ENCODE measurements around the gene PIP4K2A.
"Not testable (repeated sequence)": the region's sequence is repeated elsewhere in the genome, so short reads cannot be mapped to it uniquely, and the experiment has no call there.

PIP4K2A gene

DNA sequence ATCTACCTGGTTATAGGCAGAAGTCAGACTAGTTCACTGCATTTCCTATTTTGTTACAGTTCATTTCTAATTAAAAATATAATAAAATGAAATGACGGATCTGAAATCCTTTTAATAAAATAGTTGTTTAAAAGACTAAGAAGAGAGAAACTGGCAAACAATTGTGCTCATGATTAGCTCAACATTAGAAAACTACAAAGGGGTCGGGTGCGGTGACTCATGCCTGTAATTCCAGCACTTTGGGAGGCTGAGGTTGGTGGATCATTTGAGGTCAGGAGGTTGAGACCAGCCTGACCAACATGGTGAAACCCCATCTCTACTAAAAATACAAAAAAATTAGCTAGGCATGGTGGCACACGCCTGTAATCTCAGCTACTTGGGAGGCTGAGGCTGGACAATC is 27.3 kb upstream of the PIP4K2A start:
- not testable (repeated sequence) for H3K27me3 ChIP-seq (ENCODE audit: control insufficient read depth in 2 of 2, insufficient read depth in 2 of 2, low read length in 2 of 2); H3K9ac ChIP-seq (ENCODE audit: low read depth in 1 of 2, low read length in 2 of 2); H3K9me3 ChIP-seq (ENCODE audit: control insufficient read depth in 2 of 2, low read length in 2 of 2); H3K36me3 ChIP-seq (ENCODE audit: control insufficient read depth in 2 of 2, insufficient read depth in 2 of 2, low read length in 2 of 2); H3K4me3 ChIP-seq (ENCODE audit: low read length in 2 of 2); H3K4me1 ChIP-seq (ENCODE audit: control insufficient read depth in 2 of 2, insufficient read depth in 2 of 2, low read length in 2 of 2); H3K27ac ChIP-seq (ENCODE audit: low read depth in 2 of 2, low read length in 2 of 2)

DNA sequence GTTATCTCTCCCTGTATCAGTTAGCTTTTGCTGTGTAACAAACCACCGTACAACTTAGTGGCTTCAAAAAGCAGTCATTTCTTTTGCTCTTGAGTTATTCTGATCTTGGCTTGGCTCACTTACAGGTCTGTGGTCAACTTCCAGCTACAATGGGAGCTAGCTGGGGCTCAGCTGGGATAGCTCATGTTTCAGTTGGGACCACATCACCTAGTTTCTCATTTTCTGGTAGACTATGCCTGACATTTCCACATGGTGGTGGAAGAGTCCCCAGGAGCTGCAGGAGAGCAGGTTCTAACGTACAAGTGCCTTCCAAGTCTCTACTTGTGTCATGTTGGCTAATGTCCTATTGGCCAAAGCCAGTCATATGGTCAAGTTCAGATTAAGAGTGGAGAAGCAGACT is 25.8 kb upstream of the PIP4K2A start:
- no peaks in the 10 kb centered on the region for H3K4me1 ChIP-seq (ENCODE audit: control insufficient read depth in 2 of 2, insufficient read depth in 2 of 2, low read length in 2 of 2)
- no peak overlapping the region for H3K4me3 ChIP-seq (ENCODE audit: low read length in 2 of 2)
- no peaks in the 10 kb centered on the region for H3K9me3 ChIP-seq (ENCODE audit: control insufficient read depth in 2 of 2, low read length in 2 of 2)
- H3K36me3 ChIP-seq (ENCODE audit: control insufficient read depth in 2 of 2, insufficient read depth in 2 of 2, low read length in 2 of 2), result no peaks in the 10 kb centered on the region
- no peaks in the 10 kb centered on the region for H3K27me3 ChIP-seq (ENCODE audit: control insufficient read depth in 2 of 2, insufficient read depth in 2 of 2, low read length in 2 of 2)
- no peak overlapping the region for H3K27ac ChIP-seq (ENCODE audit: low read depth in 2 of 2, low read length in 2 of 2)
- H3K9ac ChIP-seq (ENCODE audit: low read depth in 1 of 2, low read length in 2 of 2), result no peak overlapping the region

DNA sequence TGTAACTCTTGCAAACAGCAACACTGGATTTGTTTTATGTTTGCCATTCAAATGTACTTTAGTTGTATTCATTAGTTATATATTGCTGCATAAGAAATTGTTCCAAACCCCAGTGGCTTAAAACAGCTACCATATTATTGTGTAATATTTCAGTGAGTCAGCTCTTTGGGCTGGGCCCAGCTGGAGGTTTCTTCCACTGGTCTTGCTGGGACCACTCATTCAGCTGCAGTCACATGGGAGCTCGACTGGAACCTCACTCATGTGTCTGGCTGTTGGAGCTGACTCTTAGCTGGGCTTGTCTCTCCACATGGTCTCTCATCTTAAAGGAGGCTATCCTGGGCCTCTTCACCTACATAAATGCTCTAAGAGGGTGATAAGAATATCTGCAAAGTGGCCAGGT is 23.2 kb upstream of the PIP4K2A start:
- Histone ChIP-seq H3K27ac (ENCODE audit: low read depth in 2 of 2, low read length in 2 of 2) (no peak overlapping the region), H3K27me3 (ENCODE audit: control insufficient read depth in 2 of 2, insufficient read depth in 2 of 2, low read length in 2 of 2) (no peaks in the 10 kb centered on the region), H3K9ac (ENCODE audit: low read depth in 1 of 2, low read length in 2 of 2) (no peak overlapping the region), H3K36me3 (ENCODE audit: control insufficient read depth in 2 of 2, insufficient read depth in 2 of 2, low read length in 2 of 2) (no peaks in the 10 kb centered on the region), H3K4me1 (ENCODE audit: control insufficient read depth in 2 of 2, insufficient read depth in 2 of 2, low read length in 2 of 2) (no peaks in the 10 kb centered on the region), H3K4me3 (ENCODE audit: low read length in 2 of 2) (no peak overlapping the region), H3K9me3 (ENCODE audit: control insufficient read depth in 2 of 2, low read length in 2 of 2) (no peaks in the 10 kb centered on the region)

GRCh38 chr10:22736134-22736533 is 21.8 kb upstream of the PIP4K2A start:
- H3K27me3 ChIP-seq (ENCODE audit: control insufficient read depth in 2 of 2, insufficient read depth in 2 of 2, low read length in 2 of 2), result no peaks in the 10 kb centered on the region
- H3K4me1 ChIP-seq (ENCODE audit: control insufficient read depth in 2 of 2, insufficient read depth in 2 of 2, low read length in 2 of 2), result no peaks in the 10 kb centered on the region
- no peak overlapping the region for H3K4me3 ChIP-seq (ENCODE audit: low read length in 2 of 2)
- H3K27ac ChIP-seq (ENCODE audit: low read depth in 2 of 2, low read length in 2 of 2), result no peak overlapping the region
- no peaks in the 10 kb centered on the region for H3K9me3 ChIP-seq (ENCODE audit: control insufficient read depth in 2 of 2, low read length in 2 of 2)
- H3K9ac ChIP-seq (ENCODE audit: low read depth in 1 of 2, low read length in 2 of 2), result no peak overlapping the region
- H3K36me3 ChIP-seq (ENCODE audit: control insufficient read depth in 2 of 2, insufficient read depth in 2 of 2, low read length in 2 of 2), result no peaks in the 10 kb centered on the region

- no peak overlapping the region for H3K4me3 ChIP-seq (ENCODE audit: low read length in 2 of 2)
- H3K27ac ChIP-seq (ENCODE audit: low read depth in 2 of 2, low read length in 2 of 2), result no peak overlapping the region
Observed at GRCh38 chr10:22733992-22734391, 19.6 kb upstream of the PIP4K2A start.

GRCh38 chr10:22727663-22728062 is 13.3 kb upstream of the PIP4K2A start:
- no peaks in the 10 kb centered on the region for H3K36me3 ChIP-seq (ENCODE audit: control insufficient read depth in 2 of 2, insufficient read depth in 2 of 2, low read length in 2 of 2)
- H3K9me3 ChIP-seq (ENCODE audit: control insufficient read depth in 2 of 2, low read length in 2 of 2), result no peaks in the 10 kb centered on the region
- no peak overlapping the region for H3K4me3 ChIP-seq (ENCODE audit: low read length in 2 of 2)
- H3K27ac ChIP-seq (ENCODE audit: low read depth in 2 of 2, low read length in 2 of 2), result no peak overlapping the region
- no peaks in the 10 kb centered on the region for H3K4me1 ChIP-seq (ENCODE audit: control insufficient read depth in 2 of 2, insufficient read depth in 2 of 2, low read length in 2 of 2)
- H3K27me3 ChIP-seq (ENCODE audit: control insufficient read depth in 2 of 2, insufficient read depth in 2 of 2, low read length in 2 of 2), result no peaks in the 10 kb centered on the region
- no peak overlapping the region for H3K9ac ChIP-seq (ENCODE audit: low read depth in 1 of 2, low read length in 2 of 2)

More at GRCh38 chr10:22733992-22734391, 19.6 kb upstream of the PIP4K2A start:
- H3K4me1 ChIP-seq (ENCODE audit: control insufficient read depth in 2 of 2, insufficient read depth in 2 of 2, low read length in 2 of 2), result no peaks in the 10 kb centered on the region
- no peaks in the 10 kb centered on the region for H3K27me3 ChIP-seq (ENCODE audit: control insufficient read depth in 2 of 2, insufficient read depth in 2 of 2, low read length in 2 of 2)
- no peaks in the 10 kb centered on the region for H3K36me3 ChIP-seq (ENCODE audit: control insufficient read depth in 2 of 2, insufficient read depth in 2 of 2, low read length in 2 of 2)
- no peak overlapping the region for H3K9ac ChIP-seq (ENCODE audit: low read depth in 1 of 2, low read length in 2 of 2)
- no peaks in the 10 kb centered on the region for H3K9me3 ChIP-seq (ENCODE audit: control insufficient read depth in 2 of 2, low read length in 2 of 2)

DNA sequence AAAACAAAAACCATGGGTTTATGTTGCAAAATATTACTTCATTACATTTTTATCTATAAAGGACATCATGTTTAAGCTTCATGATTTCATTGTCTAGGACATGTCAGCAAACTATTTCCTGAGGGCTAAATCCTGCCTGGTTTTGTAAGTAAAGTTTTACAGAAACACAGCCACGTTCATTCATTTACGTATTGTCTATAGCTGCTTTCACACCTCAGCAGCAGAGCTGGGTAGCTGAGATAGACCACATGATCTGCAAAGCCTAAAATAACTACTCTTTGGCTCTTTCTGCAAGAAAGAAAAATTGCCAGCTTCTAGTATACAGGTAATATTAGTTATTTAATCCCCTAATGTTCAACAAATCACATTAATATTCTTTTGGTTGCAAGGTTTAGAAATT is 12.7 kb upstream of the PIP4K2A start:
- H3K36me3 ChIP-seq (ENCODE audit: control insufficient read depth in 2 of 2, insufficient read depth in 2 of 2, low read length in 2 of 2), result no peaks in the 10 kb centered on the region
- H3K27me3 ChIP-seq (ENCODE audit: control insufficient read depth in 2 of 2, insufficient read depth in 2 of 2, low read length in 2 of 2), result no peaks in the 10 kb centered on the region
- no peaks in the 10 kb centered on the region for H3K9me3 ChIP-seq (ENCODE audit: control insufficient read depth in 2 of 2, low read length in 2 of 2)
- no peak overlapping the region for H3K4me3 ChIP-seq (ENCODE audit: low read length in 2 of 2)
- H3K9ac ChIP-seq (ENCODE audit: low read depth in 1 of 2, low read length in 2 of 2), result no peak overlapping the region
- no peaks in the 10 kb centered on the region for H3K4me1 ChIP-seq (ENCODE audit: control insufficient read depth in 2 of 2, insufficient read depth in 2 of 2, low read length in 2 of 2)
- no peak overlapping the region for H3K27ac ChIP-seq (ENCODE audit: low read depth in 2 of 2, low read length in 2 of 2)

GRCh38 chr10:22724773-22725172 is 10.4 kb upstream of the PIP4K2A start:
- Histone ChIP-seq H3K4me3 (ENCODE audit: low read length in 2 of 2) (no peak overlapping the region), H3K36me3 (ENCODE audit: control insufficient read depth in 2 of 2, insufficient read depth in 2 of 2, low read length in 2 of 2) (no peaks in the 10 kb centered on the region), H3K4me1 (ENCODE audit: control insufficient read depth in 2 of 2, insufficient read depth in 2 of 2, low read length in 2 of 2) (no peaks in the 10 kb centered on the region), H3K9ac (ENCODE audit: low read depth in 1 of 2, low read length in 2 of 2) (no peak overlapping the region), H3K27ac (ENCODE audit: low read depth in 2 of 2, low read length in 2 of 2) (no peak overlapping the region), H3K9me3 (ENCODE audit: control insufficient read depth in 2 of 2, low read length in 2 of 2) (no peaks in the 10 kb centered on the region), H3K27me3 (ENCODE audit: control insufficient read depth in 2 of 2, insufficient read depth in 2 of 2, low read length in 2 of 2) (no peaks in the 10 kb centered on the region)

DNA sequence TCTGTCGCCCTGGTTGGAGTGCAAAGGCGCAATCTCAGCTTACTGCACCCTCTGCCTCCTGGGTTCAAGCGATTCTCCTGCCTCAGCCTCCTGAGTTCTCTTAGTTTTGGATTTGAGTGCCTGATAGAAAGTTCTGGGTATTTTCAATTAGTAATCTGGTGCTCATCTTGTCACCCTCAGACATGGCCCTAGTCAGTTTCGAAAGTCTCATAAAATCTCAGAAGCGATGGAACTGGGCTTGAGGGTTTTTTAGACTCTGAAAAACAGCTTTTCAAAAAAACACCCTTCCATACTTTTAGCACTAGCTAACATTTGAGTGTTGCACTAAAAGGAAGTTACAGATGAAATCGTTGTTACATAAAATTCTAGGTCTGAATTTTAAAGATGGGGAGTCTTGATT is 9.4 kb upstream of the PIP4K2A start:
- no peaks in the 10 kb centered on the region for H3K27me3 ChIP-seq (ENCODE audit: control insufficient read depth in 2 of 2, insufficient read depth in 2 of 2, low read length in 2 of 2)
- H3K9ac ChIP-seq (ENCODE audit: low read depth in 1 of 2, low read length in 2 of 2), result no peak overlapping the region
- no peaks in the 10 kb centered on the region for H3K4me1 ChIP-seq (ENCODE audit: control insufficient read depth in 2 of 2, insufficient read depth in 2 of 2, low read length in 2 of 2)
- H3K9me3 ChIP-seq (ENCODE audit: control insufficient read depth in 2 of 2, low read length in 2 of 2), result no peaks in the 10 kb centered on the region
- no peaks in the 10 kb centered on the region for H3K36me3 ChIP-seq (ENCODE audit: control insufficient read depth in 2 of 2, insufficient read depth in 2 of 2, low read length in 2 of 2)
- H3K4me3 ChIP-seq (ENCODE audit: low read length in 2 of 2), result no peak overlapping the region
- H3K27ac ChIP-seq (ENCODE audit: low read depth in 2 of 2, low read length in 2 of 2), result no peak overlapping the region

- Histone ChIP-seq H3K4me3 (ENCODE audit: low read length in 2 of 2) (no peak overlapping the region), H3K4me1 (ENCODE audit: control insufficient read depth in 2 of 2, insufficient read depth in 2 of 2, low read length in 2 of 2) (no peaks in the 10 kb centered on the region), H3K36me3 (ENCODE audit: control insufficient read depth in 2 of 2, insufficient read depth in 2 of 2, low read length in 2 of 2) (no peaks in the 10 kb centered on the region), H3K9ac (ENCODE audit: low read depth in 1 of 2, low read length in 2 of 2) (no peak overlapping the region), H3K27me3 (ENCODE audit: control insufficient read depth in 2 of 2, insufficient read depth in 2 of 2, low read length in 2 of 2) (no peaks in the 10 kb centered on the region), H3K9me3 (ENCODE audit: control insufficient read depth in 2 of 2, low read length in 2 of 2) (no peaks in the 10 kb centered on the region), H3K27ac (ENCODE audit: low read depth in 2 of 2, low read length in 2 of 2) (no peak overlapping the region)
Observed at GRCh38 chr10:22723343-22723779, 9.0 kb upstream of the PIP4K2A start.

DNA sequence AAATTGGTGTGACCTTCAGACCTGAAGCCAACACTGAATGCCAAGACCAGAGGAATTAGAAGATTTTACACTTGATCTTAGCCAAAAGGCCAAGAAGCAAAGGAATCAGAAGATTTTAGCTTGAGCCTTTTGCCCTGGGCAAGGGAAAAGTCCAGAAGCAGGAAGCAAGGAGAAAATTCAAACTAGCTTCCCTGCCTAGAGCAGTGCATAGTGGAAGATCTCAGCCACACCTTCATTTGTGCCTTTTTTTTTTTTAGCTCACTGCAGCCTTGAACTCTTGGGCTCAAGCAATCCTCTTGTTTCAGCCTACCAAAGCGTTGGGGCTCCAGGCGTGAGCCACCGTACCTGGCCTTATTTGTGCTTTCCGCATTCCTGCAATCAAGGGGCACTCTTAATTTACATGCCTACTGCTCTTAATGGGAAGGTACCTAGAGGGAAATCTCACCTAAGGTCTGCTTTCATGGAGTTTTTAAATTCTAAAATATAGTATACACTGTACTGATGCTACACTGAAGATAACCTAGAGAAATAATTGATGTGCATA is 8.3 kb upstream of the PIP4K2A start:
- no peaks in the 10 kb centered on the region for H3K27me3 ChIP-seq (ENCODE audit: control insufficient read depth in 2 of 2, insufficient read depth in 2 of 2, low read length in 2 of 2)
- H3K9ac ChIP-seq (ENCODE audit: low read depth in 1 of 2, low read length in 2 of 2), result no peak overlapping the region
- no peak overlapping the region for H3K27ac ChIP-seq (ENCODE audit: low read depth in 2 of 2, low read length in 2 of 2)
- H3K36me3 ChIP-seq (ENCODE audit: control insufficient read depth in 2 of 2, insufficient read depth in 2 of 2, low read length in 2 of 2), result no peaks in the 10 kb centered on the region
- H3K4me3 ChIP-seq (ENCODE audit: low read length in 2 of 2), result no peak overlapping the region
- no peaks in the 10 kb centered on the region for H3K4me1 ChIP-seq (ENCODE audit: control insufficient read depth in 2 of 2, insufficient read depth in 2 of 2, low read length in 2 of 2)
- no peaks in the 10 kb centered on the region for H3K9me3 ChIP-seq (ENCODE audit: control insufficient read depth in 2 of 2, low read length in 2 of 2)

Data from mucosa of rectum (tissue), 2 donors.